Mesendoderm (in vitro differentiated cells): ENCODE results near the gene CRHR2.

Source experiments
- DNase-seq: peaks from one replicate; pipeline ENCODE4 v3.0.0; 2013
- H2AK5ac ChIP-seq: 2 replicates; pipeline ENCODE4 v1.6.1; 2013; ENCODE audit warnings: low read length, inconsistent platforms
- H2BK120ac ChIP-seq: 2 replicates; pipeline ENCODE4 v1.6.1; 2013; ENCODE audit warnings: low read depth, mild to moderate bottlenecking, low read length, moderate library complexity, mixed read lengths
- H2BK15ac ChIP-seq: replicated peaks from 2 replicates; pipeline ENCODE4 v1.6.1; 2013; ENCODE audit warnings: low read depth, mild to moderate bottlenecking, moderate library complexity
- H2BK5ac ChIP-seq: 2 replicates; pipeline ENCODE4 v1.6.1; 2013; ENCODE audit warnings: low read length, inconsistent platforms
- H3K18ac ChIP-seq: 2 replicates; pipeline ENCODE4 v1.6.1; 2013; ENCODE audit warnings: mild to moderate bottlenecking, low read length, mixed read lengths
- H3K23ac ChIP-seq: one replicate; pipeline ENCODE4 v1.6.1; 2013; ENCODE audit warnings: low read length
- H3K27ac ChIP-seq: 2 replicates; pipeline ENCODE4 v1.5.1; 2013; ENCODE audit warnings: low read depth, mild to moderate bottlenecking, inconsistent platforms, low read length, moderate library complexity
- H3K27me3 ChIP-seq: 2 replicates; pipeline ENCODE4 v1.6.1; 2013; ENCODE audit warnings: low read length, control low read depth, mild to moderate bottlenecking, inconsistent platforms; ENCODE audit not compliant: insufficient read depth, poor library complexity
- H3K36me3 ChIP-seq: 2 replicates; pipeline ENCODE4 v1.6.1; 2013; ENCODE audit warnings: low read length, inconsistent platforms; ENCODE audit not compliant: control insufficient read depth, insufficient read depth
- H3K4ac ChIP-seq: one replicate; pipeline ENCODE4 v1.6.1; 2013; ENCODE audit warnings: low read depth, mild to moderate bottlenecking, low read length, moderate library complexity
- H3K4me1 ChIP-seq: 2 replicates; pipeline ENCODE4 v1.6.1; 2013; ENCODE audit warnings: low read depth, low read length, inconsistent platforms; ENCODE audit not compliant: control insufficient read depth
- H3K4me2 ChIP-seq: 2 replicates; pipeline ENCODE4 v1.6.1; 2013; ENCODE audit warnings: low read length
- H3K4me3 ChIP-seq: 2 replicates; pipeline ENCODE4 v1.5.1; 2013; ENCODE audit warnings: mild to moderate bottlenecking, low read length
- H3K56ac ChIP-seq: one replicate; pipeline ENCODE4 v1.6.1; 2013; ENCODE audit warnings: low read length
- H3K79me1 ChIP-seq: 2 replicates; pipeline ENCODE4 v1.6.1; 2013; ENCODE audit warnings: low read length, inconsistent platforms
- H3K79me2 ChIP-seq: 2 replicates; pipeline ENCODE4 v1.6.1; 2013; ENCODE audit warnings: mild to moderate bottlenecking, low read length; ENCODE audit not compliant: control insufficient read depth, insufficient read depth
- H3K9ac ChIP-seq: 2 replicates; pipeline ENCODE4 v1.6.1; 2013; ENCODE audit warnings: low read length, inconsistent platforms
- H4K5ac ChIP-seq: one replicate; pipeline ENCODE4 v1.6.1; 2013; ENCODE audit warnings: low read length
- H4K8ac ChIP-seq: one replicate; pipeline ENCODE4 v1.6.1; 2013; ENCODE audit warnings: low read depth, mild to moderate bottlenecking, control low read depth, low read length, moderate library complexity
- WGBS: extraction: QIAGEN DNeasy Blood & Tissue Kit; methylation state at CpG from one replicate; pipeline ENCODE4 v1.1.7; 2013; ENCODE audit warnings: low lambda C conversion rate, missing lambda C conversion rate; ENCODE audit not compliant: insufficient coverage; ENCODE audit errors: extremely low coverage; 5-methylcytosine and 5-hydroxymethylcytosine counted together

The CRHR2 gene

GRCh38 chr7:30665449-30665848 lies 16.8 kb downstream of the CRHR2 start:
- Histone ChIP-seq H3K9ac (no peak overlapping the region), H2BK15ac (no peak overlapping the region), H4K8ac (no peak overlapping the region), H3K79me1 (no peaks in the 10 kb centered on the region), H3K4ac (no peak overlapping the region), H3K36me3 (no peaks in the 10 kb centered on the region), H3K18ac (no peak overlapping the region), H3K79me2 (no peaks in the 10 kb centered on the region), H2BK5ac (no peak overlapping the region), H3K27ac (no peak overlapping the region), H2AK5ac (no peak overlapping the region), H4K5ac (no peak overlapping the region), H3K27me3 (no peaks in the 10 kb centered on the region), H3K4me1 (no peaks in the 10 kb centered on the region), H3K4me2 (no peak overlapping the region), H3K56ac (no peak overlapping the region), H3K23ac (no peak overlapping the region), H2BK120ac (no peak overlapping the region), H3K4me3 (no peak overlapping the region)
- no peak for DNase-seq
- no CpG with 5 or more reads among the region's 11 CpGs for WGBS

GRCh38 chr7:30665043-30665442 lies 17.2 kb downstream of the CRHR2 start:
- Histone ChIP-seq H3K36me3 (no peaks in the 10 kb centered on the region), H3K9ac (no peak overlapping the region), H2BK5ac (no peak overlapping the region), H3K79me2 (no peaks in the 10 kb centered on the region), H3K27ac (no peak overlapping the region), H3K4me1 (no peaks in the 10 kb centered on the region), H4K5ac (no peak overlapping the region), H2BK15ac (no peak overlapping the region), H2BK120ac (no peak overlapping the region), H3K56ac (no peak overlapping the region), H2AK5ac (no peak overlapping the region), H3K4me2 (no peak overlapping the region), H4K8ac (no peak overlapping the region), H3K18ac (no peak overlapping the region), H3K79me1 (no peaks in the 10 kb centered on the region), H3K4ac (no peak overlapping the region), H3K23ac (no peak overlapping the region), H3K4me3 (no peak overlapping the region), H3K27me3 (no peaks in the 10 kb centered on the region)
- no peak for DNase-seq
- WGBS, result no CpG with 5 or more reads among the region's 8 CpGs

- Histone ChIP-seq H2BK15ac (no peak overlapping the region), H4K8ac (no peak overlapping the region), H4K5ac (no peak overlapping the region), H2AK5ac (no peak overlapping the region), H3K23ac (no peak overlapping the region), H3K4me2 (no peak overlapping the region), H3K56ac (no peak overlapping the region), H3K79me2 (no peaks in the 10 kb centered on the region), H3K36me3 (no peaks in the 10 kb centered on the region), H3K79me1 (no peaks in the 10 kb centered on the region), H3K27ac (no peak overlapping the region), H3K18ac (no peak overlapping the region), H3K4me1 (no peaks in the 10 kb centered on the region), H2BK120ac (no peak overlapping the region), H3K27me3 (no peaks in the 10 kb centered on the region), H3K9ac (no peak overlapping the region), H3K4ac (no peak overlapping the region), H2BK5ac (no peak overlapping the region), H3K4me3 (no peak overlapping the region)
- DNase-seq, result no peak
- no CpG with 5 or more reads among the region's 2 CpGs for WGBS
These were observed 17.9 kb downstream of the CRHR2 start for GRCh38 chr7:30664184-30664885.

- H3K56ac ChIP-seq, result no peak overlapping the region
- H3K27me3 ChIP-seq, result no peaks in the 10 kb centered on the region
- no peak overlapping the region for H3K4me2 ChIP-seq
- no peak overlapping the region for H2BK120ac ChIP-seq
- H3K79me1 ChIP-seq, result no peaks in the 10 kb centered on the region
- no peak overlapping the region for H4K8ac ChIP-seq
- no CpG with 5 or more reads among the region's 4 CpGs for WGBS
- H3K27ac ChIP-seq, result no peak overlapping the region
- no peak overlapping the region for H2BK15ac ChIP-seq
- DNase-seq, result no peak
- H3K79me2 ChIP-seq, result no peaks in the 10 kb centered on the region
- no peak overlapping the region for H3K23ac ChIP-seq
- H3K4me1 ChIP-seq, result no peaks in the 10 kb centered on the region
- H3K9ac ChIP-seq, result no peak overlapping the region
- no peaks in the 10 kb centered on the region for H3K36me3 ChIP-seq
- no peak overlapping the region for H3K4ac ChIP-seq
- H3K18ac ChIP-seq, result no peak overlapping the region
- no peak overlapping the region for H2BK5ac ChIP-seq
- H2AK5ac ChIP-seq, result no peak overlapping the region
- H4K5ac ChIP-seq, result no peak overlapping the region
- H3K4me3 ChIP-seq, result no peak overlapping the region
These were observed 18.8 kb downstream of the CRHR2 start for GRCh38 chr7:30663414-30663813.

GRCh38 chr7:30662431-30662939 lies 19.8 kb downstream of the CRHR2 start:
- H3K27ac ChIP-seq, result no peak overlapping the region
- no peak overlapping the region for H3K18ac ChIP-seq
- H3K4me3 ChIP-seq, result no peak overlapping the region
- H2BK120ac ChIP-seq, result no peak overlapping the region
- H2AK5ac ChIP-seq, result no peak overlapping the region
- no peak overlapping the region for H2BK5ac ChIP-seq
- no peak for DNase-seq
- H3K23ac ChIP-seq, result no peak overlapping the region
- H2BK15ac ChIP-seq, result no peak overlapping the region
- no peak overlapping the region for H3K4ac ChIP-seq
- no peaks in the 10 kb centered on the region for H3K79me1 ChIP-seq
- no peaks in the 10 kb centered on the region for H3K79me2 ChIP-seq
- H4K5ac ChIP-seq, result no peak overlapping the region
- no peak overlapping the region for H3K4me2 ChIP-seq
- H3K9ac ChIP-seq, result no peak overlapping the region
- no peak overlapping the region for H4K8ac ChIP-seq
- no peak overlapping the region for H3K56ac ChIP-seq
- no peaks in the 10 kb centered on the region for H3K27me3 ChIP-seq
- H3K36me3 ChIP-seq, result no peaks in the 10 kb centered on the region
- WGBS, result no CpG with 5 or more reads among the region's 9 CpGs
- no peaks in the 10 kb centered on the region for H3K4me1 ChIP-seq

GRCh38 chr7:30661926-30662325 lies 20.3 kb downstream of the CRHR2 start:
- Histone ChIP-seq H3K18ac (no peak overlapping the region), H3K79me2 (no peaks in the 10 kb centered on the region), H3K27ac (no peak overlapping the region), H3K4me3 (no peak overlapping the region), H2AK5ac (no peak overlapping the region), H3K56ac (no peak overlapping the region), H2BK120ac (no peak overlapping the region), H3K36me3 (no peaks in the 10 kb centered on the region), H3K9ac (no peak overlapping the region), H3K4me2 (no peak overlapping the region), H2BK15ac (no peak overlapping the region), H3K4me1 (no peaks in the 10 kb centered on the region), H3K79me1 (no peaks in the 10 kb centered on the region), H2BK5ac (no peak overlapping the region), H4K5ac (no peak overlapping the region), H3K23ac (no peak overlapping the region), H3K27me3 (no peaks in the 10 kb centered on the region), H4K8ac (no peak overlapping the region), H3K4ac (no peak overlapping the region)
- no peak for DNase-seq
- no CpG with 5 or more reads among the region's 6 CpGs for WGBS
